SIG-M5 treated with dmso at 0.1 percent for 504 hours (cell line): ENCODE measurements around the gene TYW1B.
"Not testable (repeated sequence)": the region's sequence is repeated elsewhere in the genome, so short reads cannot be mapped to it uniquely, and the experiment has no call there.

Source experiments
- DNase-seq: peaks from one replicate; lab custom pipeline; 2025; ENCODE audit not compliant: unreplicated experiment; lab: John Stamatoyannopoulos, UW

Gene TYW1B

GRCh38 chr7:72816370-72817157 is 11.4 kb downstream of the TYW1B start:
- DNase-seq = not testable (repeated sequence)

- DNase-seq = not testable (repeated sequence)
These were observed 17.6 kb downstream of the TYW1B start for GRCh38 chr7:72810437-72810836.

GRCh38 chr7:72808511-72808910 is 19.5 kb downstream of the TYW1B start:
- not testable (repeated sequence) for DNase-seq

GRCh38 chr7:72806851-72807250 is 21.1 kb downstream of the TYW1B start:
- not testable (repeated sequence) for DNase-seq

GRCh38 chr7:72805526-72806494 is 22.2 kb downstream of the TYW1B start:
- DNase-seq = peak; percentile 95

- not testable (repeated sequence) for DNase-seq
These were observed 24.2 kb downstream of the TYW1B start for GRCh38 chr7:72803778-72804177.

- DNase-seq = not testable (repeated sequence)
These were observed 26.4 kb downstream of the TYW1B start for GRCh38 chr7:72801564-72801963.

GRCh38 chr7:72795401-72795800 is 32.6 kb downstream of the TYW1B start:
- DNase-seq = not testable (repeated sequence)

- DNase-seq = no peak
These were observed 34.2 kb downstream of the TYW1B start for GRCh38 chr7:72793791-72794190.

GRCh38 chr7:72790698-72791060 is 37.3 kb downstream of the TYW1B start:
- not testable (repeated sequence) for DNase-seq

- not testable (repeated sequence) for DNase-seq
These were observed 37.8 kb downstream of the TYW1B start for GRCh38 chr7:72790048-72790697.

- DNase-seq = no peak
These were observed 42.6 kb downstream of the TYW1B start for GRCh38 chr7:72785166-72785955.

GRCh38 chr7:72783601-72784370 is 44.2 kb downstream of the TYW1B start:
- DNase-seq = not testable (repeated sequence)

- no peak for DNase-seq
These were observed 46.4 kb downstream of the TYW1B start for GRCh38 chr7:72781631-72782030.

GRCh38 chr7:72781161-72781560 is 46.8 kb downstream of the TYW1B start:
- no peak for DNase-seq

GRCh38 chr7:72780289-72780894 is 47.6 kb downstream of the TYW1B start:
- DNase-seq = not testable (repeated sequence)

- DNase-seq = not testable (repeated sequence)
These were observed 50.8 kb downstream of the TYW1B start for GRCh38 chr7:72777167-72777566.

GRCh38 chr7:72772627-72773026 is 55.4 kb downstream of the TYW1B start:
- not testable (repeated sequence) for DNase-seq

- not testable (repeated sequence) for DNase-seq
These were observed 61.0 kb downstream of the TYW1B start for GRCh38 chr7:72766994-72767393.
